ENCODE data around the gene GALNT14. TPM values are rescaled to one million over a fixed set of nuclear protein-coding genes. Genes with fewer than 3 reads are reported as not detected.

GALNT14 gene
- total RNA-seq, 1 donor from 2014 or later, result 1.7 TPM

DNA sequence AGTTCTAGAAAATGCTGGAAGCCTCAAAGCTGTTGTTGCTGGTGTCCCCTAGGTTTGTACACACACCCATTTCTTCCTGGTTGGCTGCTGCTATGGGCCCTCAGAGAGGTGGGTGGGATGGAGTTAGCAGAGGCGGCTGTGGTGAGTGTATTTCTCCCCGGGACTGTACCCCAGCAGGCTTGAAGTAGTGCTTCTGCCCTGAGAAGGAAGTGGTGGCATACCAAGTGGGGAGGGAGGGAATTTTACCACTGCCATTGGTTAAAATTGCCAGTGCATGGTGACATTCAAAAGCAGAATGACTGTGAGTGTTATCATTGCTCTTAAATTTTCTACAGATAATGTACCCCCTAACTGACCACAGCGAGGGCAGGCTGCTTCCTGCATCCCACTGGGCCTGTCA lies 205.4 kb downstream of the GALNT14 start:
- H3K27ac ChIP-seq, result no peak overlapping the region
- H3K4me3 ChIP-seq, result no peak overlapping the region
- TF ChIP-seq POLR2AphosphoS5 (IDR thresholded peaks at IDR 0.05; ENCODE audit: insufficient read depth in 1 of 2, low read depth in 1 of 2) (no peak), POLR2A (IDR thresholded peaks at IDR 0.05) (no peak)
- TF ChIP-seq, protein P1, sequence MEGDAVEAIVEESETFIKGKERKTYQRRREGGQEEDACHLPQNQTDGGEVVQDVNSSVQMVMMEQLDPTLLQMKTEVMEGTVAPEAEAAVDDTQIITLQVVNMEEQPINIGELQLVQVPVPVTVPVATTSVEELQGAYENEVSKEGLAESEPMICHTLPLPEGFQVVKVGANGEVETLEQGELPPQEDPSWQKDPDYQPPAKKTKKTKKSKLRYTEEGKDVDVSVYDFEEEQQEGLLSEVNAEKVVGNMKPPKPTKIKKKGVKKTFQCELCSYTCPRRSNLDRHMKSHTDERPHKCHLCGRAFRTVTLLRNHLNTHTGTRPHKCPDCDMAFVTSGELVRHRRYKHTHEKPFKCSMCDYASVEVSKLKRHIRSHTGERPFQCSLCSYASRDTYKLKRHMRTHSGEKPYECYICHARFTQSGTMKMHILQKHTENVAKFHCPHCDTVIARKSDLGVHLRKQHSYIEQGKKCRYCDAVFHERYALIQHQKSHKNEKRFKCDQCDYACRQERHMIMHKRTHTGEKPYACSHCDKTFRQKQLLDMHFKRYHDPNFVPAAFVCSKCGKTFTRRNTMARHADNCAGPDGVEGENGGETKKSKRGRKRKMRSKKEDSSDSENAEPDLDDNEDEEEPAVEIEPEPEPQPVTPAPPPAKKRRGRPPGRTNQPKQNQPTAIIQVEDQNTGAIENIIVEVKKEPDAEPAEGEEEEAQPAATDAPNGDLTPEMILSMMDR (IDR thresholded peaks at IDR 0.05), result no peak
- intact Hi-C loops (cut with DNase I), result no loop called here
- H3K9me3 ChIP-seq, result no peaks in the 10 kb centered on the region
- H3K4me1 ChIP-seq, result no peaks in the 10 kb centered on the region
- no peaks in the 10 kb centered on the region for H3K36me3 ChIP-seq
- no peak for DNase-seq (ENCODE audit: extremely low spot score in 2 of 2)
- H3K27me3 ChIP-seq, result no peaks in the 10 kb centered on the region

DNA sequence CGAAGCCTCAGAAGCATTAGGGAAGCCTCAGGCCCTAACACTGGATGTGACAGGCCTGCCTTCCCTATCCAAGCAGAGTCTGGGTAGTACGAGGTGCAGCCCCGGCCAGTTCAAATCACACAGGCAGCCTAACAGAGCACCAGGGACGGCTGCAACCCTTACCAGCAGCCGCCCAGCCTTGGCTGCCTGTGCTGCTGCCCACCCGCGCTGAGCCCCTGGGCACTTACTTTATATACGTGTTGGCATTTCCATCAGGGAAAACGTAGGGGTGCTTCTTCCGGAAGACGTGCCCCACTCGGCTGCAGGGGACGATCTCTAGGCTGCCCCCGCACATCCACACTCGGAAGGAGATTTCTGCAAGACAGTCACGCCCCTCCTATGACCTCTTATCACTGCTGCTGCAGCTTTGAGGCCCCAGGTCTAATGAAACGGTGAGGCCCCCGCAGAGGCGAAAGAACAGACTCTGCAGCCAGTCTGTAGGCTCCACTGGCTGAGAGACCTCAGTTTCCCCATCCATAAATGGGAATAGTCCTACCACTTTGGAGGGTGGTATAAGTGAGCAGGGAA lies 206.3 kb downstream of the GALNT14 start:
- Histone ChIP-seq H3K4me3 (no peak overlapping the region), H3K4me1 (no peaks in the 10 kb centered on the region), H3K9me3 (no peaks in the 10 kb centered on the region), H3K27me3 (no peaks in the 10 kb centered on the region), H3K36me3 (no peaks in the 10 kb centered on the region), H3K27ac (no peak overlapping the region)
- TF ChIP-seq, protein P1 (IDR thresholded peaks at IDR 0.05), result no peak
- no peak for TF ChIP-seq POLR2A (IDR thresholded peaks at IDR 0.05)
- no peak for TF ChIP-seq POLR2AphosphoS5 (IDR thresholded peaks at IDR 0.05; ENCODE audit: insufficient read depth in 1 of 2, low read depth in 1 of 2)
- DNase-seq (ENCODE audit: extremely low spot score in 2 of 2), result no peak
- intact Hi-C loops (cut with DNase I), result no loop called here

DNA sequence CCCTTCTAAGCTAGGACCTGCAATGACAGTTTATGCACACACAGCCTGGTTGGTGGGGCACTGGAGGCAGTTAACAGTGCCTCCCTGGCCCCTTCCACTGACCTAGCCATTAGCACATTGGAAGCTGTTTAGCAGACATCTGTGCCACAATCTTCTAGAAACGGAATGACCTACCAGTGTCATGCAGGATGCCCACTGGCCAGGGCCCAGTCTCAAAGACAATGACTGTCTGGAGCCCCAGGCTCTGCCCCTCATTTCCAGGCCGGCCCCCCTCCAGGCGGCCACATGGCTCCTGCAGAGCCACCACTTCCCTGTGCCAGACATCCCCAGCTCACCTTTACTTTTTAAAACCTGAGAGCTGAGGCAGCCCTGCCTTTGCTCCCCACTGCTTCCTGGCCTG lies 207.5 kb downstream of the GALNT14 start:
- H3K36me3 ChIP-seq, result no peaks in the 10 kb centered on the region
- no peaks in the 10 kb centered on the region for H3K27me3 ChIP-seq
- TF ChIP-seq, protein P1 (IDR thresholded peaks at IDR 0.05), result no peak
- TF ChIP-seq POLR2AphosphoS5 (IDR thresholded peaks at IDR 0.05; ENCODE audit: insufficient read depth in 1 of 2, low read depth in 1 of 2) (no peak), POLR2A (IDR thresholded peaks at IDR 0.05) (no peak)
- no peak overlapping the region for H3K4me3 ChIP-seq
- H3K4me1 ChIP-seq, result no peaks in the 10 kb centered on the region
- H3K9me3 ChIP-seq, result no peaks in the 10 kb centered on the region
- intact Hi-C loops (cut with DNase I), result no loop called here
- H3K27ac ChIP-seq, result no peak overlapping the region
- DNase-seq (ENCODE audit: extremely low spot score in 2 of 2), result no peak

DNA sequence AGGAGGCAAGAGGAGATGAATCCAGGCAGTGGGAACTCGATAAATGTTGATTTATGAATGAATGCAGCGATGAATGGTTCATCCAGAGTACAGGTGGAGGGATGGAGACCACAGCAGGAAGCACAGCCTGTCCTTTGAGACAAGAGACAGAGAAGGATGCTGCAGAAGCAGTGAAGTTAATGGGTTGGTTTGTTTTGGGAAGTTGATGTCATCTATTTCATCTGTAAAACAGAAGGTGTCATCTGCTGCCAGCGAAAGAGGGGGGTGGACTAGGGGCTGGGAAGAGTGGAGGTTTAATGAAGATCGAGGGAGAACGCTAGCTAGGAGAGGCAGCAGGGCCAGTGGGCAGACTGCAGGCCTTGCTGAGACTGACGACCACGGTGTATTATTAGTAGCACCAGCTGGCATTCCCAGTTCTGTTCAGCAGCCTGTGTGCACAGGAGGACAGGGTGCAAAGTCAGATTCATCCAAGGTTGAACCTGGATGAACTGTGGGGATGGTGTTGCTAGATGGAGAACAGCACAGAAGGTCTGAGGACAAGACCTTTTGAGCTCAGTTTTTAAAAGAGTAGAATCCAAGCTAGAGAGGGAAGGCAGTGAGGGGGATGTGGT lies 210.7 kb downstream of the GALNT14 start:
- no peak for DNase-seq (ENCODE audit: extremely low spot score in 2 of 2)
- Histone ChIP-seq H3K27ac (no peak overlapping the region), H3K4me3 (no peak overlapping the region), H3K27me3 (no peaks in the 10 kb centered on the region), H3K36me3 (no peaks in the 10 kb centered on the region), H3K4me1 (no peaks in the 10 kb centered on the region), H3K9me3 (no peaks in the 10 kb centered on the region)
- intact Hi-C loops (cut with DNase I), result no loop called here
- no peak for TF ChIP-seq POLR2A (IDR thresholded peaks at IDR 0.05)
- TF ChIP-seq, protein P1 (IDR thresholded peaks at IDR 0.05), result no peak
- no peak for TF ChIP-seq POLR2AphosphoS5 (IDR thresholded peaks at IDR 0.05; ENCODE audit: insufficient read depth in 1 of 2, low read depth in 1 of 2)

DNA sequence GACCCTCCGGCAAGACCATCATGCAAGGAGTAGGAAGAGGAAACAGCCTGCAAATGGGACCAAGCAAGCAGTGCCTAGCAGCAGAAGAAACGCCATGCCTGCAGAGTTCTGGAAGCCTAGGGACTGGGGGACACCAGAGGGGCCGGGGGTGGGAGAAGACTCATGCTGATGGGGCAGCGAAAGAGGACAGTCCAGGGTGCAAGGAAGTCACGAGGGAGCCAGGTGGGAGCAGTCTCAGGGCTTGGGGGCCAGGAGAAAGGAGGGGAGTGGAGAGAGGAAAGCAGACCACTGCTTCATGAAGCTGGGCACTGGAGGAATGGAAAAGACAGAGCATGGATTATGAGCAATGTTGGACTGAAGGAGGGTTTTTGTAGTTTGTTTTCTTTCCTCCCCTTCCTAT lies 211.6 kb downstream of the GALNT14 start:
- no peaks in the 10 kb centered on the region for H3K9me3 ChIP-seq
- no peak overlapping the region for H3K4me3 ChIP-seq
- no peaks in the 10 kb centered on the region for H3K36me3 ChIP-seq
- H3K27me3 ChIP-seq, result no peaks in the 10 kb centered on the region
- no peak overlapping the region for H3K27ac ChIP-seq
- intact Hi-C loops (cut with DNase I), result no loop called here
- TF ChIP-seq POLR2A (IDR thresholded peaks at IDR 0.05) (no peak), POLR2AphosphoS5 (IDR thresholded peaks at IDR 0.05; ENCODE audit: insufficient read depth in 1 of 2, low read depth in 1 of 2) (no peak)
- TF ChIP-seq, protein P1 (IDR thresholded peaks at IDR 0.05), result no peak
- no peaks in the 10 kb centered on the region for H3K4me1 ChIP-seq
- no peak for DNase-seq (ENCODE audit: extremely low spot score in 2 of 2)

Data from vagina (tissue), 2 donors.